GM19328 (cell line): Measurements from ENCODE around the gene MAD1L1.

ENCODE experiments used
- ATAC-seq: cut with Tn5 transposase; IDR thresholded peaks from one replicate; pipeline ENCODE4 v1.9.1; 2021; ENCODE audit warnings: mild to moderate bottlenecking, moderate library complexity; ENCODE audit not compliant: unreplicated experiment

Gene MAD1L1

GRCh38 chr7:1781369-1781768 lies 451.4 kb downstream of the MAD1L1 start:
- no peak for ATAC-seq

- no peak for ATAC-seq
Observed at GRCh38 chr7:1779445-1779844, 453.3 kb downstream of the MAD1L1 start.

- no peak for ATAC-seq
Observed at GRCh38 chr7:1777122-1777521, 455.6 kb downstream of the MAD1L1 start.

- ATAC-seq, result no peak
Observed at GRCh38 chr7:1775389-1775788, 457.4 kb downstream of the MAD1L1 start.

- no peak for ATAC-seq
Observed at GRCh38 chr7:1770331-1770730, 462.4 kb downstream of the MAD1L1 start.

- no peak for ATAC-seq
Observed at GRCh38 chr7:1769286-1770200, 463.2 kb downstream of the MAD1L1 start.

GRCh38 chr7:1768832-1769231 lies 463.9 kb downstream of the MAD1L1 start:
- no peak for ATAC-seq

GRCh38 chr7:1767524-1767923 lies 465.2 kb downstream of the MAD1L1 start:
- ATAC-seq, result no peak
